Kidney epithelial cell (primary cell): ENCODE measurements around the gene CEP112. TPM values are rescaled to one million over a fixed set of nuclear protein-coding genes. Genes with fewer than 3 reads are reported as not detected.

Experiments
- DNase-seq: peaks from one replicate; pipeline ENCODE4 v3.0.0-alpha.2; 2010; ENCODE audit warnings: low read depth
- H3K27me3 ChIP-seq: 2 replicates; pipeline ENCODE4 v1.6.0; 2011; ENCODE audit warnings: low read length; ENCODE audit not compliant: control insufficient read depth, insufficient read depth
- H3K36me3 ChIP-seq: 2 replicates; pipeline ENCODE4 v1.5.1; 2011; ENCODE audit warnings: low read length; ENCODE audit not compliant: control insufficient read depth, insufficient read depth
- H3K4me3 ChIP-seq: 2 replicates; pipeline ENCODE4 v1.5.1; 2011; ENCODE audit warnings: low read depth, mild to moderate bottlenecking, control low read depth, low read length
- total RNA-seq: library from RNA; depleted of rRNA; stranded (reverse); fragments of >200 nt; gene quantifications from 2 replicates; pipeline ENCODE4 v1.2.3, GENCODE V29; 2015
- TF ChIP-seq, protein P1 (sequence below): IDR thresholded peaks from 2 replicates; pipeline ENCODE4 v1.5.1; 2011; ENCODE audit warnings: mild to moderate bottlenecking, moderate library complexity, low read length, control low read depth, inconsistent platforms; ENCODE audit not compliant: insufficient read depth, poor library complexity, severe bottlenecking

Gene CEP112
- total RNA-seq, 1 donor from 2014 or later: 6.5 TPM

DNA sequence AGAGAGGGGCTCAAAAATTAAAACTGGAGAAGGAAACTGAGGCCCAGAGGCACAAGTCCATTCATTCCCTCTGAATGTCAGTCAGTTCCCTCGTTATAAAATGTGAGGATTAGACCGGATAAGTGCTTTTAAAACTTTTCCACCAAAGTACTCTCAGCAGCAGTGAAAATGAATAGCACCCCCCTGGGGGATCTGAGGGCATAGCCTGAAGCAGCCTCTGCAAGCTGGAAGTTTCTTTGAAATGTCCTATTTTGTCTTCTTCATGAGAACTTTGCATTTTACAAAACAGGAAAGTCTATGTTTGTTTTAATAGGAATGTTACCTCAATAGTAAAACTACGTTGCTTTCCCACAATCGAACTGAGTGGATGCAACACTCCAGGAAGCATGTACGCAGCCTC lies 273.0 kb downstream of the CEP112 start:
- TF ChIP-seq, protein P1, sequence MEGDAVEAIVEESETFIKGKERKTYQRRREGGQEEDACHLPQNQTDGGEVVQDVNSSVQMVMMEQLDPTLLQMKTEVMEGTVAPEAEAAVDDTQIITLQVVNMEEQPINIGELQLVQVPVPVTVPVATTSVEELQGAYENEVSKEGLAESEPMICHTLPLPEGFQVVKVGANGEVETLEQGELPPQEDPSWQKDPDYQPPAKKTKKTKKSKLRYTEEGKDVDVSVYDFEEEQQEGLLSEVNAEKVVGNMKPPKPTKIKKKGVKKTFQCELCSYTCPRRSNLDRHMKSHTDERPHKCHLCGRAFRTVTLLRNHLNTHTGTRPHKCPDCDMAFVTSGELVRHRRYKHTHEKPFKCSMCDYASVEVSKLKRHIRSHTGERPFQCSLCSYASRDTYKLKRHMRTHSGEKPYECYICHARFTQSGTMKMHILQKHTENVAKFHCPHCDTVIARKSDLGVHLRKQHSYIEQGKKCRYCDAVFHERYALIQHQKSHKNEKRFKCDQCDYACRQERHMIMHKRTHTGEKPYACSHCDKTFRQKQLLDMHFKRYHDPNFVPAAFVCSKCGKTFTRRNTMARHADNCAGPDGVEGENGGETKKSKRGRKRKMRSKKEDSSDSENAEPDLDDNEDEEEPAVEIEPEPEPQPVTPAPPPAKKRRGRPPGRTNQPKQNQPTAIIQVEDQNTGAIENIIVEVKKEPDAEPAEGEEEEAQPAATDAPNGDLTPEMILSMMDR: peak; percentile 9
- no peaks in the 10 kb centered on the region for H3K27me3 ChIP-seq
- no peaks in the 10 kb centered on the region for H3K36me3 ChIP-seq

DNA sequence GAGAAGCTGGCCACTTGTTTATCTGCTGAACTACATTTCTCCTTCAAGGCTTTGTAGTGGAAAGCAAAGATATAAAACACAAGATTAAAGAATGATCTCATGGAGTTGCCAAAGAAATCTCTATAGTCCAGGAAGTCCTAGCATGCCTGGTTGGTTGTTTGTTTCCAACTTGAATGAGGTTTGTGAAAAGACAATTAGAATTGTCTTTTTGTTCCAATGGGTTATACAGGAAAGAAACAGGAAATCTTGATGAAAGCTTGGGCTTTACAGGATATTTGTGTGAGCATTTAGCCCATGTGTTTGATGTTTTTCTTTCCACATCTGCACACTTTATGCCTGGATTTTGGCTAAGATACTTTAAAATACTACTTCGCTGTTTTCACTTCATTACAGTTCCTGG lies 273.4 kb downstream of the CEP112 start:
- Histone ChIP-seq H3K4me3 (no peak overlapping the region), H3K36me3 (no peaks in the 10 kb centered on the region), H3K27me3 (no peaks in the 10 kb centered on the region)
- TF ChIP-seq, protein P1: no peak
- no peak for DNase-seq

More for the DNA sequence above, 273.0 kb downstream of the CEP112 start:
- no peak overlapping the region for H3K4me3 ChIP-seq
- DNase-seq: no peak

DNA sequence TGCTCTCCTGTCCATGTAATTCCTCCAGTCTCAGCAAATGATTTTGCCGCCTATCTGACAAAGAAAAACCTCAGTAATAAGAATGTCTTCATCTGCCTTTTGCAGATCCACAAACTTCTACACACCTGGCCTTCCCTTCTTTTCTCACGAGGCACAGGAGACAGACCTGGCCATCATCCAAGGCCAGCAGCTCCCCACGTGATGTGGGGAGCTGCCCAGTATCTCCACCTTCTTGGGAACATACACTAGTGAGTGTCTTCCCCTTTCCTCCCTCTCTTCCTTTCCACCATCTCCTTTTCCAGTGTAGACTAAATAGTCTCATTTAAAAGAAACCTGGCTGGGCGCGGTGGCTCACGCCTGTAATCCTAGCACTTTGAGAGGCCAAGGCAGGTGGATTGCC lies 274.4 kb downstream of the CEP112 start:
- Histone ChIP-seq H3K27me3 (no peaks in the 10 kb centered on the region), H3K4me3 (no peak overlapping the region), H3K36me3 (no peaks in the 10 kb centered on the region)
- TF ChIP-seq, protein P1: no peak
- DNase-seq: no peak

DNA sequence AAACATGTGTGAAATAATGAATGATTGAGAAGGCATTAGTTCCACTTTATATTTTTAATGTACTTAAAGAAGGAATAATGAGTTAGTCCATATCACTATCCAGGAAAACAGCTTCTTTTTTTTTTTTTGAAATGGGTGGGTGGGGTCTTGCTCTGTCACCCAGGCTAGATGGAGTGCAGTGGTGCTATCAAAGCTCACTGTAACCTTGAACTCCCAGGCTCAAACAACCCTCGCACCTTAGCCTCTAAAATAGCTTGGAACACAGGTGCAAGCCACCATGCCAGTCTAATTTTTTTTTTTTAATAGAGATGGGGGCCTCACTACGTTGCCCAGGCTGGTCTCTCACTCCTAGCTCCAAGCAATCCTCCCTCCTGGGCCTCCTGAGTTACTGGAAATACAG lies 275.5 kb downstream of the CEP112 start:
- Histone ChIP-seq H3K4me3 (no peak overlapping the region), H3K27me3 (no peaks in the 10 kb centered on the region), H3K36me3 (no peaks in the 10 kb centered on the region)
- TF ChIP-seq, protein P1: no peak
- no peak for DNase-seq

DNA sequence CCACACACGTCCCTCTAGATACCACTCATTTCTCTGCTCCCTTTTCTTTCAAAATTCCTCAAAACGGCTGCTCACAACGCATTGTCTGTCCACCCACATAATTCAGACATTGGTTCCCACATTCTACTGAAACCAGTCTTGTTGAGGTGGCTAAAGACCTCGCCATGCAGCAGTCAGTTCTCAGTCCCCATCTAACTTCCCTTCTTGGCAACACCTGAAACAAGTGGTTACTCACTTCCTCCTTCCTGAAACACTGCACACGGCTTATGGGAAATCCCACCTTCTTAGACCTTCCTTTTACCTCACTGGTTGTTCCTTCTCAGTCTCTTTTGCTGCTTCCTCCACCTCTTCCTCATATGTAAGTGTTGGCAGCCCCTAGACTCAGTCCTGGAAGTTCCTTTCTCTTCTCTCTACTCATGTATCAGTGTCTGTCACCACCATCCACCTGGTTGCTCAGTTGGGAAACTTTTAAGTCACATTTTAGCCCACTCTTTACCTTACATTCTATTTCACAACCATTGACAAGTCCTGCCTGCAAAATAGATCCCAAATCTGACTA lies 277.1 kb downstream of the CEP112 start:
- no peak for DNase-seq
- TF ChIP-seq, protein P1: no peak
- Histone ChIP-seq H3K4me3 (no peak overlapping the region), H3K36me3 (no peaks in the 10 kb centered on the region), H3K27me3 (no peaks in the 10 kb centered on the region)

DNA sequence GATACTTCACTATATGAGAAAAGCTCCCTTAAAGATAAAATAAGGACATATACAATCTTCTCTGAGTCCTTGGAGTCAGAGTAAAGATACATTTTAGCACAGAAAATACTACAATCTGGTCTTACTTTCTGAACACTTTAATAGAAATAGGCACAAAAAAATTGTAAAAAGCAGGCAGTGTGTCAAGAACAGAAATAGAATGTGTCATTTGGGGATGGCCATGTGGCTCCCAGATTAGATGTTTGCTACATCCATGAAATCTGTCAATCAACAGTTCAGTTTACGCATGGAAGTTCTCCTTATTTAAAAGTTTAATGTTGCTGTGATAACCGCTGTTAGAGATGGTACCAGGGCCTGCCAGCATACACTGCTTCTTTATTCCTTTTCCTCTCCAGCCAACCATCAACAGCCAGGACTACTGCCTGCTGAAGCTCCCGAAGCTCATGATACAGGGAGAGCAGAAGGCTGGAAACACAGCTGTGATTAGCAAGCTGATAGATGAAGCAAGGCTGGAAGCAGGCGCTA lies 278.5 kb downstream of the CEP112 start:
- TF ChIP-seq, protein P1: no peak
- Histone ChIP-seq H3K4me3 (no peak overlapping the region), H3K27me3 (no peaks in the 10 kb centered on the region), H3K36me3 (no peaks in the 10 kb centered on the region)
- DNase-seq: no peak
